ENCODE results near the gene MTA1. TPM values are rescaled to one million over a fixed set of nuclear protein-coding genes. Genes with fewer than 3 reads are reported as not detected.

The MTA1 gene
- total and polyA plus RNA-seq, 4 donors, result 3.7 to 28.1 (median 21.0) TPM

- Histone ChIP-seq H3K9me3 (ENCODE audit: control insufficient read depth in 4 of 4, low read length in 3 of 4) (no peaks in the 10 kb centered on the region), H3K27ac (ENCODE audit: low read depth in 1 of 2, low read length in 2 of 2) (no peak overlapping the region), H3K4me3 (ENCODE audit: low read depth in 1 of 3, low read length in 3 of 3) (no peak overlapping the region), H3K27me3 (ENCODE audit: control insufficient read depth in 4 of 4, insufficient read depth in 4 of 4, low read length in 3 of 4) (no peaks in the 10 kb centered on the region), H3K9ac (ENCODE audit: low read depth in 1 of 2, low read length in 2 of 2) (no peak overlapping the region), H3K36me3 (ENCODE audit: control insufficient read depth in 4 of 4, insufficient read depth in 3 of 4, low read depth in 1 of 4, low read length in 3 of 4) (peaks cover 0 to 10% (median 4%) of the 10 kb centered on the region in 4 donors), H3K4me1 (ENCODE audit: control insufficient read depth in 4 of 4, insufficient read depth in 4 of 4, low read length in 3 of 4) (no peaks in the 10 kb centered on the region)
- 95% methylated on average over 17 of the region's 17 CpGs for WGBS
- DNase-seq (ENCODE audit: low spot score), result no peak
- TF ChIP-seq YY1 (IDR thresholded peaks at IDR 0.05) (no peak), ZBTB33 (IDR thresholded peaks at IDR 0.05) (no peak), NR2F2 (IDR thresholded peaks at IDR 0.05) (no peak), HNF4G (IDR thresholded peaks at IDR 0.05) (no peak), JUND (IDR thresholded peaks at IDR 0.05) (no peak), CTCF (IDR thresholded peaks at IDR 0.05; ENCODE audit: low read depth, low read length, missing input control) (no peak), RAD21 (IDR thresholded peaks at IDR 0.05) (no peak), SP1 (IDR thresholded peaks at IDR 0.05) (no peak), HNF4A (conservative IDR thresholded peaks at IDR 0.05) (no peak), EGR1 (IDR thresholded peaks at IDR 0.05; ENCODE audit: low read depth in 2 of 2) (no peak), TAF1 (conservative IDR thresholded peaks at IDR 0.05) (no peak), GABPA (IDR thresholded peaks at IDR 0.05 in 1 of 2, conservative IDR thresholded peaks at IDR 0.05 in 1 of 2) (no peak), ATF3 (IDR thresholded peaks at IDR 0.05) (no peak), FOXA2 (IDR thresholded peaks at IDR 0.05) (no peak)
- TF ChIP-seq, protein P1, sequence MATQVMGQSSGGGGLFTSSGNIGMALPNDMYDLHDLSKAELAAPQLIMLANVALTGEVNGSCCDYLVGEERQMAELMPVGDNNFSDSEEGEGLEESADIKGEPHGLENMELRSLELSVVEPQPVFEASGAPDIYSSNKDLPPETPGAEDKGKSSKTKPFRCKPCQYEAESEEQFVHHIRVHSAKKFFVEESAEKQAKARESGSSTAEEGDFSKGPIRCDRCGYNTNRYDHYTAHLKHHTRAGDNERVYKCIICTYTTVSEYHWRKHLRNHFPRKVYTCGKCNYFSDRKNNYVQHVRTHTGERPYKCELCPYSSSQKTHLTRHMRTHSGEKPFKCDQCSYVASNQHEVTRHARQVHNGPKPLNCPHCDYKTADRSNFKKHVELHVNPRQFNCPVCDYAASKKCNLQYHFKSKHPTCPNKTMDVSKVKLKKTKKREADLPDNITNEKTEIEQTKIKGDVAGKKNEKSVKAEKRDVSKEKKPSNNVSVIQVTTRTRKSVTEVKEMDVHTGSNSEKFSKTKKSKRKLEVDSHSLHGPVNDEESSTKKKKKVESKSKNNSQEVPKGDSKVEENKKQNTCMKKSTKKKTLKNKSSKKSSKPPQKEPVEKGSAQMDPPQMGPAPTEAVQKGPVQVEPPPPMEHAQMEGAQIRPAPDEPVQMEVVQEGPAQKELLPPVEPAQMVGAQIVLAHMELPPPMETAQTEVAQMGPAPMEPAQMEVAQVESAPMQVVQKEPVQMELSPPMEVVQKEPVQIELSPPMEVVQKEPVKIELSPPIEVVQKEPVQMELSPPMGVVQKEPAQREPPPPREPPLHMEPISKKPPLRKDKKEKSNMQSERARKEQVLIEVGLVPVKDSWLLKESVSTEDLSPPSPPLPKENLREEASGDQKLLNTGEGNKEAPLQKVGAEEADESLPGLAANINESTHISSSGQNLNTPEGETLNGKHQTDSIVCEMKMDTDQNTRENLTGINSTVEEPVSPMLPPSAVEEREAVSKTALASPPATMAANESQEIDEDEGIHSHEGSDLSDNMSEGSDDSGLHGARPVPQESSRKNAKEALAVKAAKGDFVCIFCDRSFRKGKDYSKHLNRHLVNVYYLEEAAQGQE (IDR thresholded peaks at IDR 0.05), result no peak
- TF ChIP-seq, protein P2, sequence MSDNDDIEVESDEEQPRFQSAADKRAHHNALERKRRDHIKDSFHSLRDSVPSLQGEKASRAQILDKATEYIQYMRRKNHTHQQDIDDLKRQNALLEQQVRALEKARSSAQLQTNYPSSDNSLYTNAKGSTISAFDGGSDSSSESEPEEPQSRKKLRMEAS (IDR thresholded peaks at IDR 0.05), result no peak
Measured at GRCh38 chr14:105378873-105379685, 40.5 kb upstream of the MTA1 start.
